Measurements from ENCODE around the gene MS4A6A.
"Not testable (repeated sequence)": the region's sequence is repeated elsewhere in the genome, so short reads cannot be mapped to it uniquely, and the experiment has no call there.

MS4A6A gene

DNA sequence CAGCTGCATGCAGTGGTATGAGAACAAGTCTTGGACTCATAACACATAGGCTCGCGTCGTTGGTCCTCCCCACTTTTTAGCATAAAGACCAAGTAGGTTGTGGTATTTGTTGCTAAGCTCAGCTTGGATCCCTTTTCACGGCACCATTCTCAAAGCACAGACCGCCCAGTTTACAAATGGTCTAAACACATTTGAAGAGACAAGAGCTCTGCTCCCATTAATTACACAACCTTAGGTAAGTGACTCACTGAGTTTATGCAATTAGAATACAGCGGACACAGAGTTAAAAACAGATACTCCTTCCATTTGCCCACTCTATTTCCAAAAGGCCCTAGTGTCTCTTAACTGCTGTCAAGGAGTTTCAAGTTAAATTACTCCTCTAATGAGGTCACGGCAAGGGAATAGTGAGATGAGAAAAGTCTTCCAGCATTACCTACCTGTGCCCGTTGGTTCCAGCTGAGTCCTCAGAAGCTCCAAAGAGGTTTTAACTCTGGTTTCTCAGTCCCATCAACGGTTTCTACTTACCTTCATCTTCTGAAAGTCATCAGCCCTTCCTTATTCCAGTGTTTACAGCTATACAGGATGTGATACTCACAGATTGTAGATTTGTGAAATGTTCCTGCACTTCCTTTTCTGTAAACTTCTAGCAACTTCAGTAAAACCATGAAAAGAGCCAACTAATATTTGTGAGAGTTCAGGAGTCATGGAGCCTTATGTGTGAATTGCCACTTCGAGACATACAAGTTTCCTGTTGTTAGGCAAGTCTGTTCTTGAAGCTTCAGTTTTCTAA lies at the start of gene MS4A6A:
Gene MS4A6A (minus strand): TSS at position 543 of the 790 bp plus-strand sequence. CDS start 1,356 bp downstream, outside the sequence.
- no peak for DNase-seq

DNA sequence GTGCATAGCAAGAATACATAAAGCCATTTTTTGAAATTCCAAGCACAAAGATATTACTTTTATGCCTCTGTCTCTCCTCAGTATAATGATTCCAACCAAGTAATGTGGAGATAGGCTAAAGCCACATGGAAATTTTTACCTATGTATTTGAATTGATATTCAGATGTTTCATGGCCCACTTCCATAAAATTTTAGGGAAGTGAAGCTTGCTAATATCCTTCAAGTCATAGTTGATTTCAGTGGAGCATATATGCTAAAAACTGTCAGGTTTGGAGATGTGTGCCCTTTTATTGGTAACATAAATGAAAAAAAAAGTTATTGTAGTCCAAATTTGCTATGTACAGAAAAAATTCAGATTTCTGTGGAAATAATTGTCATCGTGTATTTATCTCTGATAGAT lies 47.8 kb upstream of the MS4A6A start:
- no peak for DNase-seq

- no peak for DNase-seq
Measured at GRCh38 chr11:60222141-60222540, 39.3 kb upstream of the MS4A6A start.

DNA sequence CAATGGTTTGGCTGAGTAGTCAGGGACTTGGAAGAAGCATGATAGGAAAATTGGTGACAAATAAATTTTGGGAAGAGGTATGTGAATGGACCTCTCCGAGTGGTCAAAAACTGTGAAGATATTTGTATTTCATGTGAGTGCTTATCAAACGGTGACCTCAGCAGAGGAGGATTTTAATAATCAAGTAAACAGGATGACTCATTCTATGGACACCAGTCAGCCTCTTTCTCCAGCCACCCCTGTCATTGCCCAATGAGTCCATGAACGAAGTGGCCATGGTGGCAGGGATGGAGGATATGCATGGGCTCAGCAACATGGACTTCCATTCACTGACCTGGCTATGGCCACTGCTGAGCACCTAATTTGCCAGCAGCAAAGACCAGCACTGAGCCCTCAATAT lies 38.8 kb upstream of the MS4A6A start:
- DNase-seq: no peak

- DNase-seq: no peak
Measured at GRCh38 chr11:60221181-60221580, 38.3 kb upstream of the MS4A6A start.

GRCh38 chr11:60214386-60214785 lies 31.5 kb upstream of the MS4A6A start:
- DNase-seq: no peak

GRCh38 chr11:60211206-60211605 lies 28.3 kb upstream of the MS4A6A start:
- no peak for DNase-seq

DNA sequence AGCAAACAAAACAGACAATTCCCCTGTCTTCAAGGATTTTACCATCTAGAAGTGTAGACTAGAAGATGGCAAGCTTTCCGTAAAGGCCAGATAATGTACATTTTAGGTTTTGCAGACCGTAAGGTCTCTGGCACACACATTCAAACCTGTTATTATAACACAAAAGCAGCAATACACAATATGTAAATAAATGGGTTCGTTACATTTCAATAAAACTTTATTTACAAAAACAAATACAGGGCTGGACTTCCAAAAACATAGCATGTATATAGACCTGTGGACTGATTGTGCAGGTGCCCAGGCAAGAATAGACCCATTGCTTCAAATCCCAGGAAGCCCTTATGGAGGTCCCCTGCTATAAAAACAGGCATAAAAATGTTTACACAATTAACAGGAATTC lies 27.1 kb upstream of the MS4A6A start:
- no peak for DNase-seq

GRCh38 chr11:60208951-60209350 lies 26.1 kb upstream of the MS4A6A start:
- no peak for DNase-seq

- no peak for DNase-seq
Measured at GRCh38 chr11:60208146-60208895, 25.4 kb upstream of the MS4A6A start.

DNA sequence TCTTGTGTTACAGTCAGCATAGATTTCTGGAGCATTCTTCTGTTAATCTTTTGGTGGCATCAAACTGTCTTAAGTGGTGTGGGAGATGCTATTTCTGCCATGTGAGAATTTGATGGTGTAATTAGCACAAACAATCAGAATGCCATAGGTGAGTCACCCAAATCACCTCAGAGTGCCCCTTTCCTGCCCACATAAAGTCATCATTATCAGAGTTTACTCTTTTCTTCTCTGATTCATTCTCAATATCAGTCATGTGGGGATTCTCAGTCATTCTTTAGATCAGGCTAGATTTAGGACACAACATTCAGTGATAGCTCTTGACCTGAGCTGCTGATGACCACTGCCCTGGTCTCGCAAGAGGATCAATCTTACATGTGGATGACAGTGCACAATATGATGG lies 23.7 kb upstream of the MS4A6A start:
- DNase-seq: no peak

DNA sequence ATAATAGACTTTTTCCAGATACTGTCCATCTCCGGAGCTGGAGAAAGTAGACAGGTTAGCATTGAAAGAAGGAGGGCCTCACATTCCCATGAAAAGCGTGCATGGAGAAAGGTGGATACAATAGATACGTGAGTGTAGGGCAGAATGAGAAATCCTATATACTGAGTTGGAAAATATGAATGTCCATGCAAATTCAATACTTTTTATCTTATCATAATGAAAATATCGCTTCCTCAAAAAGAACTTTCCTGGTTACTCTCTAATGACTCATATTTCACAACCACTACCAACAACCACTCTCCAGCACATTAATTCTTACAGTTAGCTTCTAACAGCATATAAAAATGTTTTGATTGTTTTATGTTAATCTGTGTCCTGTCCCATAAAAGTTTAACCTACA lies 22.0 kb upstream of the MS4A6A start:
- no peak for DNase-seq

DNA sequence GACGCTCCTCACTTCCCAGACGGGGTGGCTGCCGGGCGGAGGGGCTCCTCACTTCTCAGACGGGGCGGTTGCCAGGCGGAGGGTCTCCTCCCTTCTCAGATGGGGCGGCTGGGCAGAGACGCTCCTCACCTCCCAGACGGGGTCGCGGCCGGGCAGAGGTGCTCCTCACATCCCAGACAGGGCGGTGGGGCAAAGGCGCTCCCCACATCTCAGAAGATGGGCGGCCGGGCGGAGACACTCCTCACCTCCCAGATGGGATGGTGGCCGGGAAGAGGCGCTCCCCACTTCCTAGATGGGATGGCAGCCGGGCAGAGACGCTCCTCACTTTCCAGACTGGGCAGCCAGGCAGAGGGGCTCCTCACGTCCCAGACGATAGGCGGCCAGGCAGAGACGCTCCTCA lies 18.5 kb upstream of the MS4A6A start:
- DNase-seq: not testable (repeated sequence)

DNA sequence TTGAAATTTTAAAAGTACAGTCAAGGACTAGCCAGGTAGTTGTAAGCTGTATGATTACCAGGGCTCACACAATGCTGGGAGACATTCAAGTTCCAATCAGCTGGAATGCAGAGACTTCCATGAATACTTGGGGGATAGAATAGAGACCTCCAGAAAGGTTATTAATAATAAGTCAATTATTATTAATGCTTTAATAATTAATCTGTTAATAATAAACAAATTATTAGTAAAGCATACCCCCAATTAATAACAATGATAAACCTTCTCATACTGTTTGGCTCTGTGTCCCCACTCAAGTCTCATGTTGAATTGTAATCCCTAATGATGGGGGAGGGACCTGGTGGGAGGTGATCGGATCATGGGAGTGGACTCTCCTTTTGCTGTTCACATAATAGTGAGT lies 14.6 kb upstream of the MS4A6A start:
- no peak for DNase-seq

DNA sequence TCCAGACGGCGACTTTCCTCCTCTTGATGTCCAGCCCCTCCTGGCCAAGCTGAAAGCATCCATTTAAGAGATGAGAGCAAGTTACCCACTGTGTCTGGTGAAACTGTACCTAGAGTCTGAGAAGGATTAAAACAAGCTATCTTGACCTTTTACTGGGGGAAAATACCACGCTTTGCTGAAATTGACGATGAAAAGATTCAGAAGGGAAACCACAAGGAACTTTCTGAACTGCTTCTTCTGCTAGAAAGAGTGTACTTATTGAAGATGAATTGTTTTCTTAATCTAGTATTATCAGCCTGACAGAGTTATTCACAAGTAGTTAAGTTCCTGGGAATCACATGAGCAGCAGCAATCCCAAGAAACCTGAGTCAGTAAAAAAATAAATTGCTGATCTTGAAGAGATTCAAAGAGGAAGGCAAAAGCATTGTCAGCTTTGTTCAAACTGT lies 13.1 kb upstream of the MS4A6A start:
- DNase-seq: no peak

GRCh38 chr11:60194511-60194910 lies 11.6 kb upstream of the MS4A6A start:
- no peak for DNase-seq

DNA sequence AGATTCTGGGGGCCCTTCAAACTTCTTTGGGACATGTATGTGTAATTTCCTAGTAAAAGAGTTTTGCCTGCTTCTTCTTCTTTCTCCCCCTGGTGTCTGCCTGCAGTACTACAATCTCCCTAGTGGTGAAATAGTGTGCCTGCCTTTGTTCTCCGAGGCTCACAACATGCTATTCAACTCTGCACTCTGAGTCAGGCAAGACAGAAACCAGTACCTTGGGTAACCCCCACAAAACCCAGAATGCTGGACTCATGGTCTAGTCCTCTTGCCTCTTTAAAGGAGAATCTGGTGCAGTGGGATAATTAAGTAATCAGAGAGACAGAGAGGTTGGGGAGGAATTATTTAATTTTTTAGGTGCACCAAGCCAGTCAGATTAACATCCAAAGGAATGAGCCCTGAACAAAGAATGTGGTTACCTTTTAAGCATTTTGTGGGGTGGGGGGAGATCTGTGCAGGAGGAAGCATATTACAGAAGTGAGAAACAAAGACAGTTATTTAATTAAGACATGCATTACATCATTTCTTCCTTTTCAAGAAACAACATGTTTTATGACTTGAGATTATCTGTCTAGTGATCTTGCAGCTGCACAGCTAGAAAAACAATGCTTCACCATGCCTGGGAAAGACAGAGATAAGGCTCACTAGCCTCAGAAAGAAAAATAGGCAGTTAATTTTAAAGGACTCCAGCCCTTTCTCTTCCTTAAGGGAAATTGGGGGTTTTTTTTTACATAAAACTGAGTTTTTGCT lies 11.0 kb upstream of the MS4A6A start:
- DNase-seq: peak; percentile 62

DNA sequence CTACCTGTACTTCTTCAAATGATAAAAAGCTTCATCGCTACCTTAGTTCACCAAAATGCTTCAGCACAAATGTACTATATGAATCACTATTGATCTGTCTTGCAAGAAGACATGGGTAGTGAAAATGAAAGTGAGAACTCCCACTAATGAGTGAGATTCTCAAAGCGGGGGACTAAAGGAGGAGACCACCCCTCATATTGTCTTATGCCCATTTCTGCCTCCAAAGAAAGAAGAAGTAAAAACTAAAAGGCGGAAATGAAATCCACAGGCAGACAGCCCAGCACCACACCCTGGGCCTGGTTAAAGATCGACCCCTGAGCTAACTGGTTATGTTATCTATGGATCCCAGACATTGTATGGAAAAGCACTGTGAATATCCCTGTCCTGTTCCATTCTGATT lies 9.7 kb upstream of the MS4A6A start:
- DNase-seq: not testable (repeated sequence)

- DNase-seq: not testable (repeated sequence)
Measured at GRCh38 chr11:60188481-60188880, 5.6 kb upstream of the MS4A6A start.

- DNase-seq: not testable (repeated sequence)
Measured at GRCh38 chr11:60186128-60186527, 3.2 kb upstream of the MS4A6A start.

- DNase-seq: not testable (repeated sequence)
Measured at GRCh38 chr11:60185512-60185827, 2.6 kb upstream of the MS4A6A start.

GRCh38 chr11:60184824-60185511 lies 2.1 kb upstream of the MS4A6A start:
- no peak for DNase-seq

- no peak for DNase-seq
Measured at GRCh38 chr11:60183591-60184205, 815 bp upstream of the MS4A6A start.

Data from CD4-positive, alpha-beta T cell treated with Interleukin-4 for 4 hours (primary cell).